Heart right ventricle (tissue), 16 donors: Measurements from ENCODE around the gene ELFN2. TPM values are rescaled to one million over a fixed set of nuclear protein-coding genes. Genes with fewer than 3 reads are reported as not detected.

ENCODE experiments used
- ATAC-seq, 8 donors: fragments of 200-7000 bp; cut with Tn5 transposase; one replicate each; pipeline ENCODE4 v1.9.1; 2020; ENCODE audit warnings: mild to moderate bottlenecking in 8 of 8, moderate library complexity in 8 of 8, moderate number of reproducible peaks in 1 of 8
- DNase-seq, 2 donors: peaks; one replicate each; pipeline ENCODE4 v3.0.0-alpha.2; 2020
- H3K27ac ChIP-seq, 10 donors: fragments of 200-600 bp; sonication (generic) in 2 of 10; one replicate each; pipeline versions ENCODE4 v1.5.0 to v1.8.0; 2020 to 2022; ENCODE audit warnings: mild to moderate bottlenecking in 3 of 10
- H3K27me3 ChIP-seq, 7 donors: fragments of 200-600 bp; one replicate each; pipeline ENCODE4 v1.8.0; 2021 to 2022; ENCODE audit warnings: mild to moderate bottlenecking in 2 of 7
- H3K36me3 ChIP-seq, 9 donors: fragments of 200-600 bp; sonication (generic) in 1 of 9; one replicate each; pipeline versions ENCODE4 v1.5.0 to v1.8.0; 2020 to 2022; ENCODE audit warnings: mild to moderate bottlenecking in 2 of 9
- H3K4me1 ChIP-seq, 9 donors: fragments of 200-600 bp; sonication (generic) in 1 of 9; one replicate each; pipeline versions ENCODE4 v1.5.0 to v1.8.0; 2020 to 2022; ENCODE audit warnings: mild to moderate bottlenecking in 4 of 9
- H3K4me3 ChIP-seq, 10 donors: fragments of 200-600 bp; sonication (generic) in 2 of 10; one replicate each; pipeline versions ENCODE4 v1.5.0 to v1.8.0; 2020 to 2022; ENCODE audit warnings: mild to moderate bottlenecking in 7 of 10, moderate library complexity in 2 of 10
- H3K9me3 ChIP-seq, 11 donors: fragments of 200-600 bp in 10 of 11; sonication (generic) in 2 of 11; one replicate each; pipeline versions ENCODE4 v1.5.0 to v1.8.0; 2013 to 2022; ENCODE audit warnings: mild to moderate bottlenecking in 2 of 11, control low read depth in 1 of 11, moderate library complexity in 1 of 11
- CTCF ChIP-seq, 9 donors: fragments of 200-600 bp; sonication (generic) in 2 of 9; IDR thresholded peaks; one replicate each; pipeline versions ENCODE4 v1.5.0 to v1.8.0; 2021 to 2022; ENCODE audit warnings: antibody characterized with exemption in 9 of 9, mild to moderate bottlenecking in 5 of 9, moderate library complexity in 1 of 9
- WGBS, 2 donors: extraction: QIAGEN DNeasy Blood & Tissue Kit; methylation state at CpG; one replicate each; pipeline ENCODE4 v1.1.7; 2013; ENCODE audit warnings: inconsistent platforms in 1 of 2; 5-methylcytosine and 5-hydroxymethylcytosine counted together
- intact Hi-C, 10 donors: fragments of 100-400 bp; cut with DNase I; formaldehyde crosslinking; loops; one replicate each; pipeline versions ENCODE4 v1.11.1 to v1.14.2; 2022
- polyA plus RNA-seq, 2 donors: library from polyadenylated mRNA; stranded (reverse); fragments of 200-250 nt; gene quantifications; one replicate each; pipeline ENCODE4 v1.2.3, GENCODE V29; 2013
- total RNA-seq, 10 donors: library from RNA; stranded (reverse); fragmentation: NEBNext Ultra II Directional in 3 of 10; extraction: Animal tissue kit (Norgen Biotek cat#: 25700) in 3 of 10; gene quantifications; one replicate each; pipeline versions ENCODE4 v1.2.1 to v1.2.4, GENCODE V29; 2021 to 2023
- donor health status: Arrhythmogenic right ventricular cardiomyopathy.
- donor health status: ischemic (EF 13 %, LVEDD 7.1; RV severe dilation, severe dysfunction).
- donor health status: healthy with polysubstance abuse.
- donor health status: DM: no; HTN: yes; CAD: no.
- donor health status: DM: no; HTN: no; CAD: no.
- donor health status: ischemic (EF 25% LVEDD 6.9; RV normal size, moderate dysfunction).
- donor health status: ischemic (EF 25% LVEDD 5.7; RV mildly dilated, moderate dysfunction).
- donor health status: healthy.
- donor health status: DM: yes; HTN: yes; CAD: no.
- donor health status: Ischemic cardiomyopathy.
- donor health status: ischemic (EF 35%, LVEDD 5.7; RV mildly dilated, moderate dysfunction).
- donor health status: nonischemic (EF 11% LVEDD 7.7; RV severe dilation, severe dysfunction).
- donor health status: DM: yes; HTN: yes; CAD: no.
- donor health status: PGD.
- donor health status: ischemic (EF 29% LVEDD 5.4; RV normal size, mild dysfunction).
- donor health status: nonischemic (EF 23%, LVEDD 6.1; RV moderate dilation, normal function).

ELFN2 gene
- total and polyA plus RNA-seq, 12 donors: under 0.01 to 0.21 (median 0.05) TPM; not detected in 4

- Histone ChIP-seq H3K9me3 (no peaks in the 10 kb centered on the region), H3K27me3 (peaks cover 0 to 58% (median 39%) of the 10 kb centered on the region in 7 donors), H3K4me3 (no peak overlapping the region), H3K4me1 (no peaks in the 10 kb centered on the region), H3K36me3 (no peaks in the 10 kb centered on the region), H3K27ac (no peak overlapping the region)
- WGBS, 2 donors: 77 to 83% methylated on average over 7 of the region's 7 CpGs
- ATAC-seq (no peak), DNase-seq (no peak)
- intact Hi-C loops: no loop called here
- no peak for TF ChIP-seq CTCF (IDR thresholded peaks at IDR 0.05)
Observed at GRCh38 chr22:37391702-37392101, 35.6 kb downstream of the ELFN2 start.

- Histone ChIP-seq H3K27ac (no peak overlapping the region), H3K9me3 (no peaks in the 10 kb centered on the region), H3K36me3 (no peaks in the 10 kb centered on the region), H3K4me1 (no peaks in the 10 kb centered on the region), H3K4me3 (no peak overlapping the region), H3K27me3 (peaks cover 0 to 57% (median 30%) of the 10 kb centered on the region in 7 donors)
- intact Hi-C loops: no loop called here
- no peak for DNase-seq
- WGBS, 2 donors: 88 to 89% methylated on average over 6 of the region's 6 CpGs
- no peak for TF ChIP-seq CTCF (IDR thresholded peaks at IDR 0.05)
- ATAC-seq: no peak
Observed at GRCh38 chr22:37390075-37390474, 37.2 kb downstream of the ELFN2 start.

GRCh38 chr22:37388538-37388937 lies 38.7 kb downstream of the ELFN2 start:
- Histone ChIP-seq H3K27ac (no peak overlapping the region), H3K27me3 (peaks cover 0 to 56% (median 29%) of the 10 kb centered on the region in 7 donors), H3K4me1 (no peaks in the 10 kb centered on the region), H3K36me3 (no peaks in the 10 kb centered on the region), H3K9me3 (no peaks in the 10 kb centered on the region), H3K4me3 (no peak overlapping the region)
- intact Hi-C loops: no loop called here
- WGBS, 2 donors: 88 to 95% methylated on average over 4 of the region's 4 CpGs
- TF ChIP-seq CTCF (IDR thresholded peaks at IDR 0.05): no peak
- no peak for DNase-seq
- ATAC-seq: no peak

- no peak overlapping the region for H3K27ac ChIP-seq
- ATAC-seq: no peak
- TF ChIP-seq CTCF (IDR thresholded peaks at IDR 0.05): no peak
- no peaks in the 10 kb centered on the region for H3K36me3 ChIP-seq
- intact Hi-C loops: no loop called here
- H3K9me3 ChIP-seq: no peaks in the 10 kb centered on the region
- no peaks in the 10 kb centered on the region for H3K4me1 ChIP-seq
- H3K27me3 ChIP-seq: peaks cover 0 to 59% (median 29%) of the 10 kb centered on the region in 7 donors
- H3K4me3 ChIP-seq: no peak overlapping the region
- 52 to 59% methylated on average over 10 of the region's 10 CpGs for WGBS, 2 donors
- no peak for DNase-seq
Observed at GRCh38 chr22:37387793-37388192, 39.5 kb downstream of the ELFN2 start.
